Tibial artery (tissue), 4 donors: ENCODE data around the gene PRXL2C.
A peak's percentile ranks its signal among the peaks of the same experiment; 100 is the strongest.

Source experiments
- DNase-seq, 2 donors: peaks; one replicate each; pipeline ENCODE4 v3.0.0-alpha.2; 2019
- H3K27ac ChIP-seq, 2 donors: fragments of 200-600 bp; sonication (generic) in 1 of 2; 1 replicate in 1 of 2; 2 replicates in 1 of 2; pipeline ENCODE4 v1.5.1; 2018 to 2019; ENCODE audit warnings: mild to moderate bottlenecking in 1 of 2
- H3K27me3 ChIP-seq, 2 donors: fragments of 200-600 bp; sonication (generic) in 1 of 2; one replicate each; pipeline versions ENCODE4 v1.5.1 to v1.6.0; 2016 to 2019
- H3K36me3 ChIP-seq, 3 donors: fragments of 200-600 bp; sonication (generic) in 2 of 3; one replicate each; pipeline ENCODE4 v1.5.1; 2016 to 2019; ENCODE audit warnings: mild to moderate bottlenecking in 2 of 3
- H3K4me1 ChIP-seq, 4 donors: fragments of 200-600 bp; sonication (generic) in 2 of 4; 1 replicate in 3 of 4; 2 replicates in 1 of 4; pipeline ENCODE4 v1.5.1; 2016 to 2019
- H3K4me3 ChIP-seq, 2 donors: fragments of 200-600 bp; sonication (generic) in 1 of 2; 1 replicate in 1 of 2; 2 replicates in 1 of 2; pipeline ENCODE4 v1.5.1; 2018 to 2019; ENCODE audit warnings: mild to moderate bottlenecking in 2 of 2
- H3K9me3 ChIP-seq, 3 donors: fragments of 200-600 bp; sonication (generic) in 1 of 3; one replicate each; pipeline ENCODE4 v1.5.1; 2016 to 2019
- CTCF ChIP-seq, 2 experiments: fragments of 200-600 bp in 1 of 2; fragments of 450-650 bp in 1 of 2; IDR thresholded peaks; one replicate each; pipeline ENCODE4 v1.5.1; 2017 to 2019; ENCODE audit warnings: antibody characterized with exemption in 2 of 2, mild to moderate bottlenecking in 1 of 2, moderate library complexity in 1 of 2
- intact Hi-C: fragments of 100-400 bp; cut with DNase I; formaldehyde crosslinking; loops from one replicate; pipeline ENCODE4 v1.15.0; 2023; ENCODE audit warnings: low total_unique reads

Gene PRXL2C

GRCh38 chr9:96626912-96627311 lies 28.2 kb downstream of the PRXL2C start:
- no peak for DNase-seq
- Histone ChIP-seq H3K4me3 (no peak overlapping the region), H3K27me3 (peaks cover 0 to 7% of the 10 kb centered on the region in 2 donors), H3K27ac (no peak overlapping the region), H3K36me3 (no peaks in the 10 kb centered on the region), H3K9me3 (no peaks in the 10 kb centered on the region), H3K4me1 (no peaks in the 10 kb centered on the region)
- no peak for TF ChIP-seq CTCF (IDR thresholded peaks at IDR 0.05)
- intact Hi-C loops, result no loop called here

- Histone ChIP-seq H3K27ac (no peak overlapping the region), H3K9me3 (no peaks in the 10 kb centered on the region), H3K27me3 (no peaks in the 10 kb centered on the region), H3K4me1 (peaks cover 0 to 5% (median 1%) of the 10 kb centered on the region in 4 donors), H3K36me3 (no peaks in the 10 kb centered on the region), H3K4me3 (no peak overlapping the region)
- intact Hi-C loops, result no loop called here
- no peak for TF ChIP-seq CTCF (IDR thresholded peaks at IDR 0.05)
- no peak for DNase-seq
Measured at GRCh38 chr9:96621618-96622017, 33.5 kb downstream of the PRXL2C start.

GRCh38 chr9:96620832-96621269 lies 34.3 kb downstream of the PRXL2C start:
- DNase-seq, result no peak
- no peaks in the 10 kb centered on the region for H3K27me3 ChIP-seq
- H3K36me3 ChIP-seq, result no peaks in the 10 kb centered on the region
- intact Hi-C loops, result no loop called here
- H3K27ac ChIP-seq, result no peak overlapping the region
- no peak overlapping the region for H3K4me3 ChIP-seq
- no peaks in the 10 kb centered on the region for H3K9me3 ChIP-seq
- no peak for TF ChIP-seq CTCF (IDR thresholded peaks at IDR 0.05)
- H3K4me1 ChIP-seq, result peaks cover 0 to 5% (median 1%) of the 10 kb centered on the region in 4 donors

- H3K27ac ChIP-seq, result peak overlapping the region in 1 of 2 donors; percentile 55
- H3K9me3 ChIP-seq, result no peaks in the 10 kb centered on the region
- TF ChIP-seq CTCF (IDR thresholded peaks at IDR 0.05), result no peak
- peaks cover 0 to 5% (median 1%) of the 10 kb centered on the region in 4 donors for H3K4me1 ChIP-seq
- DNase-seq, result no peak
- intact Hi-C loops, result no loop called here
- peak overlapping the region; percentile 71 to 87 for H3K4me3 ChIP-seq
- no peaks in the 10 kb centered on the region for H3K27me3 ChIP-seq
- no peaks in the 10 kb centered on the region for H3K36me3 ChIP-seq
Measured at GRCh38 chr9:96620181-96620514, 35.0 kb downstream of the PRXL2C start.

- intact Hi-C loops, result loop anchor here (5.0 to 10.0 kb wide), 2 partner anchors 47 to 165 kb away; partner anchors contain the start of gene HABP4
- Histone ChIP-seq H3K4me3 (peak within 1 kb of the TSS; percentile 71 to 87), H3K4me1 (peaks cover 0 to 7% (median 2%) of the 10 kb centered on the region in 4 donors), H3K9me3 (no peaks in the 10 kb centered on the region), H3K36me3 (no peaks in the 10 kb centered on the region), H3K27me3 (no peaks in the 10 kb centered on the region), H3K27ac (peak within 1 kb of the TSS; percentile 86 to 88)
- peak; percentile 81 to 93 for DNase-seq
- peak in 1 of 2 experiments; percentile 40 for TF ChIP-seq CTCF (IDR thresholded peaks at IDR 0.05)
Measured at GRCh38 chr9:96619491-96620180, 35.5 kb downstream of the PRXL2C start, which contains the start of gene CDC14B. TSS of gene CDC14B (minus strand) at chr9:96619843. CDS start at chr9:96619378, 465 bp downstream.
